HFFc6 (cell line): ENCODE measurements around the gene SYCP1. TPM values are rescaled to one million over a fixed set of nuclear protein-coding genes. Genes with fewer than 3 reads are reported as not detected.

Source experiments
- DNase-seq: peaks from one replicate; pipeline ENCODE4 v3.0.0-alpha.2; 2018
- H3K27ac Mint-ChIP-seq: 2 replicates; pipeline ENCODE4 v1.8.0; 2020; ENCODE audit warnings: mild to moderate bottlenecking, mixed read lengths
- H3K27me3 Mint-ChIP-seq: 2 replicates; pipeline ENCODE4 v1.8.0; 2021; ENCODE audit warnings: mild to moderate bottlenecking, moderate library complexity, mixed read lengths; ENCODE audit not compliant: insufficient read depth
- H3K36me3 Mint-ChIP-seq: 2 replicates; pipeline ENCODE4 v1.8.0; 2021; ENCODE audit warnings: low read depth, mixed read lengths
- H3K4me1 Mint-ChIP-seq: 2 replicates; pipeline ENCODE4 v1.8.0; 2020; ENCODE audit warnings: low read depth, mixed read lengths
- H3K4me3 Mint-ChIP-seq: 2 replicates; pipeline ENCODE4 v1.8.0; 2020; ENCODE audit warnings: mild to moderate bottlenecking, moderate library complexity, mixed read lengths
- H3K9me3 Mint-ChIP-seq: 2 replicates; pipeline ENCODE4 v1.8.0; 2020; ENCODE audit warnings: mild to moderate bottlenecking, mixed read lengths
- CTCF ChIP-seq: fragments of 200-600 bp; sonication (generic); IDR thresholded peaks from 2 replicates; pipeline ENCODE4 v1.5.0; 2021; ENCODE audit warnings: antibody characterized with exemption, mild to moderate bottlenecking
- total RNA-seq, 6 experiments: library from RNA; stranded (reverse); fragmentation: NEBNext Ultra II Directional; extraction: Animal tissue kit (Norgen Biotek cat#: 25700); gene quantifications; 2 replicates in 1 of 6; 3 replicates in 5 of 6; pipeline ENCODE4 v1.2.3, GENCODE V29; 2021

The SYCP1 gene
- total RNA-seq, 6 experiments from 2014 or later = not detected

- Mint-ChIP-seq H3K36me3 (peaks cover 4% of the 10 kb centered on the region; the same call in 1 of the 2 replicates), H3K27me3 (peaks cover 5% of the 10 kb centered on the region), H3K27ac (no peak overlapping the region), H3K4me3 (no peak overlapping the region), H3K9me3 (peaks cover 4% of the 10 kb centered on the region), H3K4me1 (peaks cover 7% of the 10 kb centered on the region; the same call in 1 of the 2 replicates)
- no peak for TF ChIP-seq CTCF
- no peak for DNase-seq
Observed at GRCh38 chr1:114976891-114977290, 122.2 kb downstream of the SYCP1 start.

- H3K27ac Mint-ChIP-seq = no peak overlapping the region
- H3K4me1 Mint-ChIP-seq = peaks cover 7% of the 10 kb centered on the region; the same call in 1 of the 2 replicates
Observed at GRCh38 chr1:114979278-114979891, 124.7 kb downstream of the SYCP1 start.

GRCh38 chr1:114982251-114982650 lies 127.6 kb downstream of the SYCP1 start:
- peaks cover 17% of the 10 kb centered on the region for H3K9me3 Mint-ChIP-seq
- H3K27ac Mint-ChIP-seq = no peak overlapping the region
- H3K4me1 Mint-ChIP-seq = peaks cover 7% of the 10 kb centered on the region; the same call in 1 of the 2 replicates
- no peaks in the 10 kb centered on the region; the same call in none of the 2 replicates for H3K27me3 Mint-ChIP-seq
- no peak overlapping the region for H3K4me3 Mint-ChIP-seq
- DNase-seq = no peak
- TF ChIP-seq CTCF = no peak
- H3K36me3 Mint-ChIP-seq = peaks cover 14% of the 10 kb centered on the region

More at GRCh38 chr1:114979278-114979891, 124.7 kb downstream of the SYCP1 start:
- Mint-ChIP-seq H3K9me3 (peaks cover 13% of the 10 kb centered on the region), H3K4me3 (no peak overlapping the region), H3K36me3 (peaks cover 14% of the 10 kb centered on the region), H3K27me3 (no peaks in the 10 kb centered on the region; the same call in 1 of the 2 replicates)
- peak; percentile 95 for TF ChIP-seq CTCF
- DNase-seq = peak; percentile 58

GRCh38 chr1:114986286-114986685 lies 131.6 kb downstream of the SYCP1 start:
- Mint-ChIP-seq H3K27ac (no peak overlapping the region), H3K4me3 (no peak overlapping the region), H3K4me1 (no peaks in the 10 kb centered on the region), H3K9me3 (peaks cover 33% of the 10 kb centered on the region), H3K36me3 (peaks cover 22% of the 10 kb centered on the region), H3K27me3 (peaks cover 5% of the 10 kb centered on the region)
- DNase-seq = peak; percentile 11
- TF ChIP-seq CTCF = no peak

GRCh38 chr1:114988095-114988494 lies 133.4 kb downstream of the SYCP1 start:
- no peaks in the 10 kb centered on the region for H3K4me1 Mint-ChIP-seq
- H3K27ac Mint-ChIP-seq = no peak overlapping the region
- no peak for DNase-seq
- peaks cover 19% of the 10 kb centered on the region for H3K9me3 Mint-ChIP-seq
- H3K27me3 Mint-ChIP-seq = peaks cover 5% of the 10 kb centered on the region; the same call in 1 of the 2 replicates
- TF ChIP-seq CTCF = no peak
- no peak overlapping the region for H3K4me3 Mint-ChIP-seq
- peaks cover 8% of the 10 kb centered on the region; the same call in 1 of the 2 replicates for H3K36me3 Mint-ChIP-seq
